Sigmoid colon (tissue), 4 donors: ENCODE data around the gene AUTS2.

Source experiments
- EP300 ChIP-seq, 4 donors: sonication (generic); formaldehyde crosslinking; IDR thresholded peaks; one replicate each; pipeline ENCODE4 v1.6.1; 2017; ENCODE audit warnings: antibody characterized with exemption in 4 of 4
- POLR2A ChIP-seq, 2 donors: fragments of 450-650 bp; IDR thresholded peaks; one replicate each; pipeline ENCODE4 v1.6.1; 2016; ENCODE audit warnings: antibody characterized with exemption in 2 of 2, mild to moderate bottlenecking in 2 of 2, moderate library complexity in 2 of 2
- POLR2AphosphoS5 ChIP-seq, 4 donors: sonication (generic); formaldehyde crosslinking; IDR thresholded peaks; one replicate each; pipeline ENCODE4 v1.6.1; 2017; ENCODE audit warnings: antibody characterized with exemption in 4 of 4
- TF ChIP-seq, protein P1 (sequence below), 4 experiments: fragments of 450-650 bp in 3 of 4; fragments of 200-600 bp in 1 of 4; IDR thresholded peaks; one replicate each; pipeline ENCODE4 v1.5.1; 2016 to 2019; ENCODE audit warnings: antibody characterized with exemption in 4 of 4, mild to moderate bottlenecking in 3 of 4, moderate library complexity in 2 of 4

DNA sequence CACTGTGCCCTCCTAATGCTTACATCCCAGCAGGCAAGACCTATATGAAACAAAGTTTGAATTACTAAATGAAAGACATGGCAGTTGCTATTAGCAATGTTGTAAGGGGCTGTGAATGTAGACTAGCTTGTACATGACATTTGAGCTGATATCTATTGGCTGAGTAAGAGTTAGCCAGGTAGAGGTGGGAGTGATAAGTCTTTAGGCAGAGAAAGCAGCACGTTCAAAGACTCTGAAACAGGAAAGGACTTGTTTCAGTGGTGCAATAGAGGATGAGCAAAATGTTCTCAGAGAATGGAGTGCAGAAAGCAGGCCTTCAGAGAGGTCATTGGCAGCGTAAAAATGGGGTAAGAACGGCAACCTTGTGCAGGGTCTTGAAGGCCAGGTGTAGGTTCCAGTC lies 687.6 kb downstream of the AUTS2 start:
- TF ChIP-seq POLR2AphosphoS5 (IDR thresholded peaks at IDR 0.05) (no peak), POLR2A (IDR thresholded peaks at IDR 0.05) (no peak), EP300 (IDR thresholded peaks at IDR 0.05) (no peak)
- TF ChIP-seq, protein P1, sequence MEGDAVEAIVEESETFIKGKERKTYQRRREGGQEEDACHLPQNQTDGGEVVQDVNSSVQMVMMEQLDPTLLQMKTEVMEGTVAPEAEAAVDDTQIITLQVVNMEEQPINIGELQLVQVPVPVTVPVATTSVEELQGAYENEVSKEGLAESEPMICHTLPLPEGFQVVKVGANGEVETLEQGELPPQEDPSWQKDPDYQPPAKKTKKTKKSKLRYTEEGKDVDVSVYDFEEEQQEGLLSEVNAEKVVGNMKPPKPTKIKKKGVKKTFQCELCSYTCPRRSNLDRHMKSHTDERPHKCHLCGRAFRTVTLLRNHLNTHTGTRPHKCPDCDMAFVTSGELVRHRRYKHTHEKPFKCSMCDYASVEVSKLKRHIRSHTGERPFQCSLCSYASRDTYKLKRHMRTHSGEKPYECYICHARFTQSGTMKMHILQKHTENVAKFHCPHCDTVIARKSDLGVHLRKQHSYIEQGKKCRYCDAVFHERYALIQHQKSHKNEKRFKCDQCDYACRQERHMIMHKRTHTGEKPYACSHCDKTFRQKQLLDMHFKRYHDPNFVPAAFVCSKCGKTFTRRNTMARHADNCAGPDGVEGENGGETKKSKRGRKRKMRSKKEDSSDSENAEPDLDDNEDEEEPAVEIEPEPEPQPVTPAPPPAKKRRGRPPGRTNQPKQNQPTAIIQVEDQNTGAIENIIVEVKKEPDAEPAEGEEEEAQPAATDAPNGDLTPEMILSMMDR (IDR thresholded peaks at IDR 0.05): no peak
